COLO829 (cell line): ENCODE results near the gene EPX.
A peak's percentile ranks its signal among the peaks of the same experiment; 100 is the strongest.

Source experiments
- DNase-seq: peaks from one replicate; pipeline ENCODE4 v3.0.0; 2012; ENCODE audit warnings: low spot score

EPX gene

DNA sequence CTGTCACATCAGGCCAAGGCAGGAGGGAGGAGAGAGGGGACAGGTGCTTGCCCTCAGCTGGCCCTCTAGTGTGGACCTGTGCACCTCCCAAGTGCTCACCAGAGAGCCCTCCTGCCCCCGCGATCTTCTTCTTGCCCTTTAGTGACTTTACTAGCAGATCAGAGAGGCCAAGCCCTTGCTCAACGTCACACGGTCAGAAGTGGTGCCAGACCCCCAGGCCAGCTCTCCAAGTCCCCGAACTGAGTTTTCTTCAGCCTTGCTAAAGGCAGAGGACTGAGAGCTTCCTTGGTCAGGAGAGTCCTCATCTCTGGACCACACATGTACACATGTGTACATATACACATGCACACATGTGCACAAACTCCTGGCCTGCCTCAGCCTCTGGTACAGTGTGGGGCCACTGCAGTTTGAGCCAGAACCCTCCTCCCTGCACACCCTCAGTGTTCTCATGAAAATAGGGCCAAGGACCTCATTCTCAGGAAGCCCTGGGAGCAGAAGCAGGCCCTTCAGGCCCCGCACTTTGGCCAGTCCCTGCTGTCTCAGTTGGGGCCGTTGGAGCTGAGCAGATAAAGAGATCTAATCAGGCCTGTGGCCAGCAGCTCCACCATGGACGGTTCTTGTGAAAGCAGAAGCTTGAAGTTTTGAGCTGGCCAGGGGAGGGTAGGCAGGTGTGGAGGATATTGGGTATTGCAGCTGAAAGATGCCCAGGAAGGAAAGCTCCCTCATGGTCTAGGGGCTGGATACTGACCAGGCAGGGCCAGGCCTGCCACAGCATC, 7.4 kb upstream of the EPX start:
- DNase-seq = no peak

DNA sequence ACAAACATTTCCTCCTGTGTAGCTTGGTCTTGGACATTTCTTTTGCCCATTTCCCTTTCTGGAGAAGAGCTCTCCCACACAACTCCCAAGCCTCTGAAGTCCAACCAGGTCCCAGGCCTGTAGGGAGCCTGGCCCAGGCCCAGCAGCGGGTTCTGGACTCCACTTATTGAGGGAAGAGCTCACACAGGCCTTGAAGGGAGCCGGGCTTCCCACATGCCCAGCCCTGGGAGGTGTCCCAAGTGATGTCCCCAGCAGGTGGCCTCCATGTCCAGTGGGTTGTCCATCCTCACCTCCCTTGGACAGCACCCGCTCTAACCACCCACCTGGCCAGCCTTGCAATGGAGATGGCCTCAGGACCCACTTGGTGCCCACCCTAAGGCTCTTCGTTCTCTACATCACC, 5.9 kb upstream of the EPX start:
- no peak for DNase-seq

- no peak for DNase-seq
Observed at GRCh38 chr17:58187063-58187462, 5.5 kb upstream of the EPX start.

GRCh38 chr17:58187675-58188074, 4.9 kb upstream of the EPX start:
- DNase-seq = no peak

DNA sequence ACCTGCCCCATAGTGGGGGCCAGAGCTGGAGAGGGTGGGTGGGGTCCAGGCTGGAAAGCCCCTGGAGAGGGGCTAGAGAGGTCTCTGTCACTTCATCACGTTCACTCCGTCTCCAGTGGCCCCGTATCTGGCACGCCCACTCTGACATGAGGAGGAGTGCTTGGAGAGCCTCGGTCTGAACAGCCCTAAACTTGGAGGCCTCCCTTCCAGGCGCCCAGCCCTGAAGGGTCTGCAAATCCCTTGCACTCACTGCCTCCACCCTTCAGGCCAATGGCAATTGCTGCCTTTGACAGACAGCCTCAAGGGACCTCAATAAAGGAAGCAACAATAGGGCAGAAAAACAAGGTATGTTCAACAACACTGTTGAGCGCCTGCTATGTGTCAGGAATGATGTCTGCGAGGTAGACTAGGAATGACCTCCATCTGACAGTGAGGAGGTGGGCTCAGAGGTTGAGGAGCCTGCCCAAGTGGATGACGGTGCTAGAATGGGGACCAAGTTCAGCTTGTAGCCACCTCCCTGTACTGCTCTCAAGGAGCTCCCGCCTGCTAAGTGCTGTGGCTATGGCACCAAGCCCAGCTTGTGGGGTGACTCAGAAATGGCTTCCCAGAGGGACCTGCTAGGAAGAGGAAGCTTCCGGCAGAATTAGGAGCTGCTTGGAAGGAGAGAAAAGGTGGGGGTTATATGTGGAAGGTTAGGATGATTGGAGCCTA, 2.9 kb upstream of the EPX start:
- DNase-seq = peak; percentile 76

GRCh38 chr17:58191241-58191896, 1.2 kb upstream of the EPX start:
- DNase-seq = no peak

DNA sequence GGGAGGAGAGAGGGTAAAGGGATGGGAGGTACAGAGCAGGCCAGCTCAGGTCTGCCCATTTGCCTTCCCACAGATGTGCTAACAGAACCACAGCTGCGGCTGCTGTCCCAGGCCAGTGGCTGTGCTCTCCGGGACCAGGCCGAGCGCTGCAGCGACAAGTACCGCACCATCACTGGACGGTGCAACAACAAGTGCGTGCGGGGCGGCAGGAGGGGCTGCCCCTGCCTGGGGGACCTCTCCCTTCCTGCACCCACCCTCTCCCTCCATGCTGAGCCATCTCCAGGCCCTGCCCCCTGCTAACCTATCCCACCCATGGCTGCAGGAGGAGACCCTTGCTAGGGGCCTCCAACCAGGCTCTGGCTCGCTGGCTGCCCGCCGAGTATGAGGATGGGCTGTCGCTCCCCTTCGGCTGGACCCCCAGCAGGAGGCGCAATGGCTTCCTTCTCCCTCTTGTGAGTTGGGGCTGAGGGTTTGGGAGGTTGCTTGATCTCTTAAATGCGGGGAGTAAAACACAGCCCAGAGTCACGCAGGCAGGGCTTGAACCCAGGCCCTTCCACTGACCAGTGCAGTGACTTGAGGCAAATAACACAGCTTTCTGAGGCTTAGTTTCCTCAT, 1.2 kb downstream of the EPX start:
- DNase-seq = no peak

DNA sequence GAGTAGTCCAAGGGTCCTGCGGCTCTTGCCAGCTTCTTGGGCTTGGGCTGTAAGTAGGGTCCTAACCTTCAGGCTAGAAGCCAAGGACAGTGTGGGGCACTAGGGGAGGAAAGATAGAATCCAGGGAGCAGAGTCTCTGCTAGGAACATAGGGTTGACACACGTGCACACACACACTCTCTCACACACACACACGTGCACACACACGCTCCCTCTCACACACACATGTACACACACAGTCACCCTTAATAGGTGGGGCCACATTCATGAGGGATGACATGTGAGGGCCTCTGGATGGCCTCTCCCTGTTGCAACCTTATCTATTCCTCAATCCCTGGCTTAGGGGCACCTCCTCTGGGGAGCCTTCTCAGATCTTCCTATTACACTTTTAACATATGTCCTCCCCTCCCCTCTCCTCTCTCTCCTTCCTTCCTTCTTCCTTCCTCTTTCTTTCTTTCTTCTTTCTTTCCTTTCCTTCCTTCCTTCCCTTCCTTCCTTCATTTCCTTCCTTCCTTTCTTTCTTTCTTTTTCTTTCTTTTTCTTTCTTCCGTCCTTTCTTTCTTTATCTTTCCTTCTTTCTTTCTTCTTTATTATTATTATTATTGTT, 3.1 kb downstream of the EPX start:
- no peak for DNase-seq

DNA sequence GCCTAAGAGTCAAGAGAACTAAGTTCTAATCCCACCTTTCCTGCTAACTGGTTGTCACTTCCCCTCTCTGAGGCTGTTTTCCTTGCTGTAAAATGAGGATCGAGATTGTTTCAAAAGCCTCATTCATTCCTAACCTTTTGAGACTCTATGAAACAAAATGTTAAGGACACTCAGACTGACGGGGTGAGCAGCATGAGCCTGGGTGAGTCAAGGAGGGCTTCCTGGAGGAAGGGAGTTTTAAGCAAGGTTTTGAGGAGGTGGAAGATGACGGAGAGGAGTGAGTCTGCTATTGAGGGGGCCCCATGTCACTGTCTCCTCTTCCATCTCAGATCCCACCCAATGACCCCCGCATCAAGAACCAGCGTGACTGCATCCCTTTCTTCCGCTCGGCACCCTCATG, 4.1 kb downstream of the EPX start:
- DNase-seq = no peak

GRCh38 chr17:58200024-58200633, 7.6 kb downstream of the EPX start:
- DNase-seq = peak; percentile 61

DNA sequence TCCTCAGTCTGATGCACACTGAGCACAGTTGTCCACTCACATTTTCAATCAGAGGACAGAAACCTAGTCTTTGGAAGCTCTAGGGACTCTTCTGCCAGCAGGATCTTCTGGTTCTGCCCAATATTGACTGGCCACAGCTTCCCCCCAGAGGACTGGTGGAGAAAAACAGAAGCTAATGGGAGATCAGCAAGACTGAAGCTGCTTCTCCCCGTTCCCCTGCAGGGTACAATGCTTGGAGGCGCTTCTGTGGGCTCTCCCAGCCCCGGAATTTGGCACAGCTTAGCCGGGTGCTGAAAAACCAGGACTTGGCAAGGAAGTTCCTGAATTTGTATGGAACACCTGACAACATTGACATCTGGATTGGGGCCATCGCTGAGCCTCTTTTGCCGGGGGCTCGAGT, 10.3 kb downstream of the EPX start:
- DNase-seq = no peak

- DNase-seq = no peak
Observed at GRCh38 chr17:58204796-58205195, 12.3 kb downstream of the EPX start.

DNA sequence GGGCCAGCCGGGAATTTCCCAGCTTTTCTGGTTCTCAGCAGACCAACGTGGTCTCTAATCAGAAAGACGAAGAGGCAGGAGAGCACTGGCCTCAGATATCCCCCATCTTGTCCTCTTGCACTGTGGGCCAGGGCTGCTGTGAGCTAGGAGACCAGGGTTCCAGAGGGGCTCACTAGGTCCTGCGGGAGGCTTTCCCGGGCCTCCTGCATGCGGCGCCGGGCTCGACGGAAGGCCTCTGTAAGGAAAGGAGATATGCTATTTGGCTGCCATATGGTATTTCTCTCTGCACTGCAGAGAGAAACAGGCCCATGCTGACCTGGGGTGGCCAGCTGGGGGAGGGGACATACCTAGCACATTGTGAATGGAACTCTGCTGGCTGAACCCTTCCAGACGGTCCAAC, 13.4 kb downstream of the EPX start:
- DNase-seq = no peak

- DNase-seq = no peak
Observed at GRCh38 chr17:58207451-58207850, 14.9 kb downstream of the EPX start.

- no peak for DNase-seq
Observed at GRCh38 chr17:58208344-58208743, 15.8 kb downstream of the EPX start.

- no peak for DNase-seq
Observed at GRCh38 chr17:58210922-58211321, 18.4 kb downstream of the EPX start.

- no peak for DNase-seq
Observed at GRCh38 chr17:58215685-58216084, 23.2 kb downstream of the EPX start.

GRCh38 chr17:58217766-58218165, 25.2 kb downstream of the EPX start:
- no peak for DNase-seq

DNA sequence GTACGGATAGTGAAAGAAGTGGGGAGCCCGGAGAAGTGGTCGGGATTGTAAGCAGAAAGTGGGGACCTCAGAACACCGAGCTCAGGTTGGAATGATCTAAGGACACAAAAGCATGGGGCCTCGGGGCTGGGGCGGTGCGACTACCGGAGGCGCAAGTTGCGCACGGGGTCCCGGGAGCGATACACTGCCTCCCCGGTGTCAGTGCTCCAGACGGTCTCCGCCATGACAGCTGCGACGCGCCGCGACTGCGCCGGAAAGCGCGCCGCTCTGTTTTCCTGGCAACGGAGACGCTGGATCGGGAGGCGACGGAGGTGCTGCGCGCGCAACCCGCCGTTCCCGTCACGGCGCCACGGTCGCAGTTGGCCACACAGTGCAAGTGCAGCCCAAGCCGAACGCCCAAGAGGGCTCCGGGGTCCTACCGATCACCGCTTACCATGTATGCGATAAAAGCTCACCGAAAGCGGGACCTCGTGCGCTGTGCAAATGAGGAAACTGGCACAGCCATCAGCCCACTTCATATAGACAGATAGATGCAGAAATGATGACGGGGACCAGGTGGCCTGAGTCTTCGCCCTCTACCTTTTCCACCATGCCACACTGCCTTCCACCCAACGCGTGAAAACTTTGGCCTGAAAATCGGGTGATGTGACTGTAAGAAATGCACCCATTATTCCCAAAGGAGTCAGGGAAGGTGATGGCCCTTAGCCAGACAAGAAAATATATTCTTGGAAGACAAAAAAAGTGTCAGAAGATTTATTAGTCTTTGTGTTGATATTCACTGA, 26.7 kb downstream of the EPX start, which contains the start of gene MKS1:
TSS of gene MKS1 (minus strand) at position 249 of the 782 bp plus-strand sequence. CDS start at position 224, 25 bp downstream.
- peak; percentile 97 for DNase-seq

DNA sequence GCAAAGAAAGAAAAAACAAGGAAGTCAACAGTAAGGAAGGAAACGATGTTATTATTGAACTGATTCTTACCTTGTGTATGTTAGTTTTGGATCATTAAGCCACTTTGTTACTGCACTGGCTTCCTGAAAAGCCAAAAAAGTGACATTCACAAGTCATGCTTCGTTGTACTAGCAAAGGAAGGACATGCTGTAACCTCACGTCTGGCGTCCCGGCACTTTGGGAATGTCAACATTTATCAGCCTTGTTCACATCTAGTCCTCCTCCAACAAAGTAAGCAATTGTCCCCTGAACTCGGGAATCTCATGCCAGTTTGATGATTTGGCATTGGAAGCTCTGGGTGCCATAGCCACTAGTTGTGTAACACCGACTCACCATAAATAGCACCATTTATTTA, 27.3 kb downstream of the EPX start:
- peak; percentile 48 for DNase-seq

GRCh38 chr17:58224315-58224714, 31.8 kb downstream of the EPX start:
- peak; percentile 68 for DNase-seq
